Vagina (tissue), 2 donors: ENCODE data around the gene RNF6.

Source experiments
- CTCF ChIP-seq, 3 experiments: fragments of 450-650 bp in 2 of 3; fragments of 200-600 bp in 1 of 3; sonication (generic) in 1 of 3; IDR thresholded peaks; one replicate each; pipeline ENCODE4 v1.5.1; 2017 to 2019; ENCODE audit warnings: antibody characterized with exemption in 3 of 3, mild to moderate bottlenecking in 2 of 3, moderate library complexity in 2 of 3
- POLR2A ChIP-seq, 2 donors: fragments of 450-650 bp; IDR thresholded peaks; one replicate each; pipeline ENCODE4 v1.6.1; 2017; ENCODE audit warnings: antibody characterized with exemption in 2 of 2, mild to moderate bottlenecking in 2 of 2, moderate library complexity in 2 of 2
- POLR2AphosphoS5 ChIP-seq, 2 donors: sonication (generic); formaldehyde crosslinking; IDR thresholded peaks; one replicate each; pipeline ENCODE4 v1.9.0; 2017; ENCODE audit warnings: antibody characterized with exemption in 2 of 2, mild to moderate bottlenecking in 2 of 2, low read depth in 1 of 2; ENCODE audit not compliant: insufficient read depth in 1 of 2

DNA sequence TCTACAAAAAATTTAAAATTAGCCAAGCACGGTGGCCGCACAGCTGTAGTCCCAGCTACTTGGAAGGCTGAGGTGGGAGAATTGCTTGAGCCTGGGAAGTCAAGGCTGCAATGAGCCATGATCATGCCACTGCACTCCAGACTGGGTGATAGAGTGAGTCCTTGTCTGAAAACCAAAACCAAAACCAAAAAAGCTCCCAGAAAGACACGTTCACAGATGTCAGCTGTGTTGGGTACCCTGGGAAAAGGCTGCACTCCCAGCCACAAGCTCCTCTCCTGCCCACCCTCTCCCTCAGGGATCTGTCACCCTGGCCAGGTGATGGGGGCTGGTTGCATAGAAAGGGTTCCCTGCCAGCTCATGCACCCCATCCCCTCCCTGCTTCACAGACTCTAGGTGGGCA lies 53.3 kb downstream of the RNF6 start:
- TF ChIP-seq CTCF (IDR thresholded peaks at IDR 0.05) (no peak), POLR2A (IDR thresholded peaks at IDR 0.05) (no peak), POLR2AphosphoS5 (IDR thresholded peaks at IDR 0.05; ENCODE audit: insufficient read depth in 1 of 2, low read depth in 1 of 2) (no peak)
